Muscle of leg (tissue), 11 donors: ENCODE results near the gene RBL1. TPM values are rescaled to one million over a fixed set of nuclear protein-coding genes. Genes with fewer than 3 reads are reported as not detected.
"Not testable (repeated sequence)": the region's sequence is repeated elsewhere in the genome, so short reads cannot be mapped to it uniquely, and the experiment has no call there.

Experiments
- DNase-seq: peaks from one replicate; pipeline ENCODE4 v3.0.0; 2013
- H3K27ac ChIP-seq: one replicate; pipeline ENCODE4 v1.5.1; 2013; ENCODE audit warnings: mild to moderate bottlenecking, low read length, control low read depth
- H3K27me3 ChIP-seq: one replicate; pipeline ENCODE4 v1.6.1; 2013; ENCODE audit warnings: low read length; ENCODE audit not compliant: control insufficient read depth, insufficient read depth
- H3K36me3 ChIP-seq: one replicate; pipeline ENCODE4 v1.6.1; 2013; ENCODE audit warnings: low read length; ENCODE audit not compliant: control insufficient read depth, insufficient read depth
- H3K4me1 ChIP-seq: one replicate; pipeline ENCODE4 v1.6.1; 2013; ENCODE audit warnings: low read length; ENCODE audit not compliant: control insufficient read depth, insufficient read depth
- H3K4me3 ChIP-seq: one replicate; pipeline ENCODE4 v1.5.1; 2013; ENCODE audit warnings: low read length, control low read depth
- H3K9me3 ChIP-seq: replicated peaks from 2 replicates; pipeline ENCODE4 v1.6.1; 2013; ENCODE audit warnings: low read depth, low read length; ENCODE audit not compliant: control insufficient read depth
- WGBS: methylation state at CpG from one replicate; pipeline ENCODE4 v1.1.5; 2013; ENCODE audit warnings: missing lambda C conversion rate; ENCODE audit not compliant: insufficient coverage; 5-methylcytosine and 5-hydroxymethylcytosine counted together
- polyA plus RNA-seq, 8 donors: library from polyadenylated mRNA; unstranded; fragments of 120-200 nt; gene quantifications; one replicate each; pipeline versions ENCODE4 v1.2.1 to v1.2.3, GENCODE V29; 2013; ENCODE audit warnings: inconsistent platforms in 1 of 8, low replicate concordance in 1 of 8; ENCODE audit not compliant: insufficient read length in 8 of 8, insufficient read depth in 1 of 8
- total RNA-seq: library from RNA; stranded (reverse); fragments of 120-200 nt; gene quantifications from one replicate; pipeline ENCODE4 v1.2.4, GENCODE V29; 2013

RBL1 gene
- total and polyA plus RNA-seq, 9 donors = 4.9 to 10.8 (median 8.0) TPM

DNA sequence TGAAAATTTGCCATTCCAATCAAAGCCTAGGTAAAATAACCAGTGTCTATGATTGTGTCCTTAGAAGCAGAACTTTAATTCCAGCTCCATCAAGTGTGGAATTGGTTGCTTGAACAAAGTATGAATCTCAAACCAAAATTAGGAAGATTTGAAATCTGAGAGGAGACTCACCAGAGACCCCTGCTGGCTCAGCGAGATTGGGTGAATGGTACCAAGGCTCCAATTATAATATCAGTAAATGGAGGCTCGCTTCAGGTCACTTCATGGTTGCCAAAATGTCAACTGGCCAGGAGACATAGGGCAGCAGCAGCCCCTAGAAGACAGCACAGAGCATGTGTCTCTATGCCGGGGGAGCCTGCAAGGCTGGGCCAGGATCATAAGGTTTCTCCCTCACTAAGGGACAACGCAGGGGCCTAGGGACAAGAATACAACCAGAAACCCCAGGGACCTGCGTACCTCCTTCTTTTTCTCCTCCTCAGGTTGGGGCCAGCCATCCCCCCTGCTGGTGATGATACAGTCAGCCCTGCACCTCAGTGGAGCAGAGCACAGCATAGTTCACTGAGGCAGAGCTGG is 14.0 kb downstream of the RBL1 start:
- DNase-seq = no peak
- no peak overlapping the region for H3K27ac ChIP-seq
- H3K4me1 ChIP-seq = no peaks in the 10 kb centered on the region
- no peaks in the 10 kb centered on the region for H3K9me3 ChIP-seq
- no peaks in the 10 kb centered on the region for H3K27me3 ChIP-seq
- H3K4me3 ChIP-seq = no peak overlapping the region
- whole genome bisulfite sequencing = 100% methylated on average over 2 of the region's 5 CpGs
- H3K36me3 ChIP-seq = peaks cover 13% of the 10 kb centered on the region

DNA sequence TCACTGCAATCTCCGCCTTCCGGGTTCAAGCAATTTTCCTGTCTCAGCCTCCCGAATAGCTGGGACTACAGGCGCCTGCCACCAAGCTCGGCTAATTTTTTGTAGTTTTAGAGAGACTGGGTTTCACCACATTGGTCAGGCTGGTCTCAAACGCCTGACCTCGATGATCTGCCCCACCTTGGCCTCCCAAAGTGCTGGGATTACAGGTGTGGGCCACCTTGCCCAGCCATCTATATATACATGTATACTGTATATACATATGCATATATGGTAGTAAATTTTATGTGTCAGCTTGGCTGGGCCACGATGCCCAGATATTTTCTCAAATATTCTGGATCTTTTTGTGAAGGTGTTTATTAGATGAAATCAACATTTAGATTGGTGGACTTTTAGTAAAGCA is 18.8 kb downstream of the RBL1 start:
- Histone ChIP-seq H3K36me3 (peaks cover 9% of the 10 kb centered on the region), H3K4me3 (no peak overlapping the region), H3K27ac (no peak overlapping the region), H3K4me1 (no peaks in the 10 kb centered on the region), H3K27me3 (no peaks in the 10 kb centered on the region), H3K9me3 (peaks cover 2% of the 10 kb centered on the region)
- no peak for DNase-seq
- 100% methylated on average over 2 of the region's 8 CpGs for WGBS

DNA sequence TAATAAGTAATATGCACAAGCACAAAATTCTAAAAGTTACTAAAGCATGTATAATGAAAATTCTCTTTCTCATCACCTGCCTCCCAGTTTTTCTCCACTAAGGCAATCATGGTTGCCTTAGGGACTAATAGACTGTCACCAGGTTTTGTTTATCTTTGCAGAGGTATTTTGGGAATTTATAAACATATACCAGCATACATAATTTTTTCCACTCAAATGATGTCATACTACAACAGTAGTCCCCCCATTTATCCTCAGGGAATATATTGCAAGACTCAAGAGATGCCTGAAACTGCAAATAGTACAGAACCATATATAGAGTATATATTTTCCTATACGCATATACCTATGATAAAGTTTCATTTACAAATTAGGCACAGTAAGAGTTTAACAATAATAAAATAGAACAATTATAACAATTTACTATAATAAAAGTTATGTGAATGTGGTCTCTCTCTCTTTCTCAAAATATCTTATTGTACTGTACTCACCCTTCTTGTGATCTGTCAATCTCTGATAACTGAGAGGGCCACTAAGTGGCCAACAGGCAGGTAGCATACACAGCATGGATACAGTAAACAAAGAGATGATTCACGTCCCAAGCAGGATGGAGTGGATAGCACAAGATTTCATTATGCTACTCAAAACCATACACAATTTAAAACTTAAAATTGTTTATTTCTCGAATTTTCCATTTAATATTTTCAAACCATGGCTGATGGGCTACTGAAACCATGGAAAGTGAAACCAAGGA is 19.7 kb downstream of the RBL1 start:
- no peak overlapping the region for H3K4me3 ChIP-seq
- no CpG with 5 or more reads among the region's 3 CpGs for WGBS
- peaks cover 4% of the 10 kb centered on the region for H3K36me3 ChIP-seq
- peaks cover 2% of the 10 kb centered on the region for H3K9me3 ChIP-seq
- DNase-seq = no peak
- H3K4me1 ChIP-seq = no peaks in the 10 kb centered on the region
- H3K27ac ChIP-seq = no peak overlapping the region
- no peaks in the 10 kb centered on the region for H3K27me3 ChIP-seq

DNA sequence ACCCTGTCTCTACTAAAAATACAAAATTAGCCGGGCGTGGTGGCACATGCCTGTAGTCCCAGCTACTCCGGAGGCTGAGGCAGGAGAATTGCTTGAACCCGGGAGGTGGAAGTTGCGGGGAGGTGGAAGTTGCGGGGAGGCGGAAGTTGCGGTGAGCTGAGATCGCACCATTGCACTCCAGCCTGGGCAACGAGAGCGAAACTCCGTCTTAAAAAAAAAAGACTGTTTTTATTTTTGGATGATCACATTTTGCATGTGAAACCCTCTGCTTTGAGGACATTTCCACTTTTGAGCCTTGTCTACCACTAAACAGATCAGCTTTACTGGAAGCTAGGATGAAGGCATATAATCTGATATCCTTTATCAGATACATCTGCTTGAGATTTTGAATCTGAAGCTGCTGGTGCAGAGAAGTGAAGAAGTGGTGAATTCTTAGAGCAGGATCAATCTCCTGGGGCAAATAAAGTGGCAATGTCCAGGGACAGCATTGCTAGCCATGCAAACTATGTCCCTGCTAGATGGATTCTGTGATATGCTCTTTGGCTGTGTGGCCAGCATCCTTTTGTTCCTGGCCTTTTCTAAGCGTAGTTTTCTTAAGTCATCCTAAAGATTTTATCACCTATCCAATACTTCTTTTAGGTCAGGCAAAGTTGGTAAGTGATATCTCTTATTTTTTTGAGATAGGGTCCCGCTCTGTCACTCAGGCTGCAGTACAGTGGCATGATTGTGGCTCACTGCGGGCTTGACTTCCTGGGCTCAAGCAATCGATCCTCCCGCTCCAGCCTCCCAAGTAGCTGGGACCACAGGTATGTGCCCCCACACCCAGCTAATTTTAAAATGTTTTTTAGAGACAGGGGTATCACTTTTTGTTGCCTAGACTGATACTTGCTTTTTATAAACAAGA is 23.3 kb downstream of the RBL1 start:
- WGBS = 93% methylated on average over 9 of the region's 17 CpGs
- H3K4me1 ChIP-seq = no peaks in the 10 kb centered on the region
- peaks cover 2% of the 10 kb centered on the region for H3K9me3 ChIP-seq
- no peaks in the 10 kb centered on the region for H3K27me3 ChIP-seq
- H3K36me3 ChIP-seq = peaks cover 4% of the 10 kb centered on the region
- H3K27ac ChIP-seq = no peak overlapping the region
- H3K4me3 ChIP-seq = no peak overlapping the region
- no peak for DNase-seq

DNA sequence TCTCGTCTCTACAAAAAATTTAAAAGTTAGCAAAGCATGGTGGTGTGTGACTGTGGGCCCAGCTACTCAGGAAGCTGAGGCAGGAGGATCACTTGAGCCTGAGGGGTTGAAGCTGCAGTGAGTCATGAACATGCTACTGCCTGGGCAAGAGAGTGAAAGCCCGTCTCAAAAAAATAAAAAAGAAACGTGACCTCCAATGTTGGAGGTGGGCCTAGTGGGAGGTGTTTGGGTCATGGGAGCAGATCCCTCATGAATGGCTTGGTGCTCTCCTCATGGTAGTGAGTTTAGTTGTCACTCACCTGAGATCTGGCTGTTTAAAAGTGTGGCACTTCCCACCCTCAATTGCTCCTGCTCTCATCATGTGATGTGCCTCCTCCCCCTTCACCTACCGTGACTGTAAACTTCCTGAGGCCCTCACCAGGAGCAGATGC is 24.3 kb downstream of the RBL1 start:
- DNase-seq = no peak
- WGBS = 63% methylated on average over 3 of the region's 4 CpGs
- H3K27ac ChIP-seq = no peak overlapping the region

DNA sequence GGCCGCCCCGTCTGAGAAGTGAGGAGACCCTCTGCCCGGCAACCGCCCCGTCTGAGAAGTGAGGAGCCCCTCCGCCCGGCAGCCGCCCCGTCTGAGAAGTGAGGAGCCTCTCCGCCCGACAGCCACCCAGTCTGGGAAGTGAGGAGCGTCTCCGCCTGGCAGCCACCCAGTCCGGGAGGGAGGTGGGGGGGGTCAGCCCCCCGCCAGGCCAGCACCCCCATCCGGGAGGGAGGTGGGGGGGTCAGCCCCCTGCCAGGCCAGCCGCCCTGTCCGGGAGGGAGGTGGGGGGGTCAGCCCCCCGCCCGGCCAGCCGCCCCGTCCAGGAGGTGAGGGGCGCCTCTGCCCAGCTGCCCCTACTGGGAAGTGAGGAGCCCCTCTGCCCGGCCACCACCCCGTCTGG is 26.2 kb downstream of the RBL1 start:
- H3K4me1 ChIP-seq, H3K27ac ChIP-seq, DNase-seq, H3K4me3 ChIP-seq, H3K9me3 ChIP-seq, H3K27me3 ChIP-seq: not testable (repeated sequence)
- WGBS = 85% methylated on average over 5 of the region's 25 CpGs
- H3K36me3 ChIP-seq = peaks cover 15% of the 10 kb centered on the region

More for the DNA sequence above, 24.3 kb downstream of the RBL1 start:
- peaks cover 2% of the 10 kb centered on the region for H3K9me3 ChIP-seq
- H3K4me1 ChIP-seq = no peaks in the 10 kb centered on the region
- no peak overlapping the region for H3K4me3 ChIP-seq
- peaks cover 6% of the 10 kb centered on the region for H3K36me3 ChIP-seq
- no peaks in the 10 kb centered on the region for H3K27me3 ChIP-seq

DNA sequence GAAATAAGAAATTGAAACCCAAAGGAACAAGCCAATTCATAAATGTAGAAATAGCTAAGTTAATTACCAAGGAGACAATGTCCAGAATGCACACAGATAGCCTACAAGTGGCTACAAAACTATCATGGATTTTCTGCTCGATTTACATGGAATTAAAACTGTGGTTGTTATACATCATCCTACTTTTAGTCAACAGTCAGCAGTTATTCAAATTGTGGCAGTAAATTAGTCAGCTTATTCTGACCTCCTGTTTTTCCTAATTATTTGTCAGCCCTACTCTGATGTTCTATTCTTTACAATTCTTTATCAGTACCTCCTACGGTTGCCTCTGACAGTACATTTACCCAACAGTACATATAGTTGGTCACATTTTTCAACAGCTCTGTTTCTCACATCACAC is 29.6 kb downstream of the RBL1 start:
- WGBS = 100% methylated on average over 1 of the region's 2 CpGs
- H3K36me3 ChIP-seq = peaks cover 11% of the 10 kb centered on the region

DNA sequence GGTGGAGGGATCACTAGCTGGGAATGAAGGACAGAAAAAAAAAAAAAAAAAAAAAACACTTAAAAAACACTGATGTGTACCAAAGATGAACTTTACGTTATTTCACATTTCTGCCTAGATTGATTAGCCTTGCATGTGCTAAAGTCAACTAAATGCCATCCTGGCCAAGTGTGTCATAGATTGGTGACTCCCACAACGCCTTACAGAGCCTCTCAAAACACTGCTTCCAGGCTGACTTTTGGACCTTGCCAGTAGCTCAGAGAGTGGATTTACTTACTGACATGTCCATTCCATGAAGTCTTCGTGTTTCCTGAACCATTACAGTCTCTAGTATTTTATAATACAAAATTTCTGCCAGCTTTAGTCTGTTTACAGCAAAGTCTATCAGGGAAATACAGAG is 40.5 kb downstream of the RBL1 start:
- peaks cover 23% of the 10 kb centered on the region for H3K36me3 ChIP-seq

More for the DNA sequence above, 29.6 kb downstream of the RBL1 start:
- no peaks in the 10 kb centered on the region for H3K4me1 ChIP-seq
- DNase-seq = no peak
- H3K27me3 ChIP-seq = no peaks in the 10 kb centered on the region
- H3K9me3 ChIP-seq = no peaks in the 10 kb centered on the region
- no peak overlapping the region for H3K4me3 ChIP-seq
- no peak overlapping the region for H3K27ac ChIP-seq

DNA sequence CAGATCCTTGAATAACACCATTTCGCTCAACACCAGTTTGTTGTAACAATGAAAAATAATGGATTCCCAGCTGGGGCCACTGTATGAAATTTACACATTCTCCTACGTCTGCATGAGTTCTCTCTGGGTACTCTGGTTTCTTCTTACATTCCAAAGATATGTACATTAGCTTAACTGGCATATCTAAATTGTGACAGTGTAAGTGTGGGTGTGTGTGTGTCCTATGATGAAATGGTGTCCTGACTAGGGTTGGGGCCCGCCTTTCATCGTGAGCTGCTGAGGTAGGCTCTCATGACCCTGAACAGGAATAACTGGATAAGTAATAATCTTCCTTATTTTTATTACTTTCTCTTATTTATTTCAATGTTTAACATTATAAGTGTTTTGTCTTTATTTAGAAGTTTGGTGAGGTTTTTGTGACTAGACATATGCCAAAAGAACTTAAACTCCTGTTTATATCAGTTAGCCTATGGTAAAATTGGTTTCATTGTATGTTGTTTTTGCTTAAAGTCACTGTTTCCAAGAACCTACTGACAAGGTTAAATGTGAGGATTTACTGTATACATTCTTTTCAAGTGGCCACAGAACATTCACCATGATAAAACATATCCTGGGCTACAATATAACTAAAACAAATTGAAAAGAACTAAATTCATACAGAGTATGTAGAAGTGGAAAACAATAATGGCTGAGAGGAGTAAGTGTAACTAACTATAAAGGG is 42.4 kb downstream of the RBL1 start:
- Histone ChIP-seq H3K36me3 (peaks cover 17% of the 10 kb centered on the region), H3K27ac (no peak overlapping the region), H3K4me1 (no peaks in the 10 kb centered on the region), H3K27me3 (no peaks in the 10 kb centered on the region), H3K9me3 (no peaks in the 10 kb centered on the region), H3K4me3 (no peak overlapping the region)
- DNase-seq = no peak
- no CpG with 5 or more reads among the region's 4 CpGs for WGBS

More for the DNA sequence above, 40.5 kb downstream of the RBL1 start:
- Histone ChIP-seq H3K9me3 (no peaks in the 10 kb centered on the region), H3K4me3 (no peak overlapping the region), H3K27ac (no peak overlapping the region), H3K4me1 (no peaks in the 10 kb centered on the region), H3K27me3 (no peaks in the 10 kb centered on the region)
- no peak for DNase-seq
- 83% methylated on average over 2 of the region's 3 CpGs for WGBS
